OCI-LY1 (cell line): ENCODE data around the gene METTL8.
A peak's percentile ranks its signal among the peaks of the same experiment; 100 is the strongest.

ENCODE experiments used
- H2AFZ ChIP-seq: fragments of 200-600 bp; sonication (generic), shearing (Covaris generic); 2 replicates; pipeline ENCODE4 v1.6.0; 2014; ENCODE audit warnings: antibody characterized with exemption, mild to moderate bottlenecking, low read length
- H3F3A ChIP-seq: fragments of 200-600 bp; sonication (generic), shearing (Covaris generic); 2 replicates; pipeline ENCODE4 v1.6.0; 2014; ENCODE audit warnings: mild to moderate bottlenecking, antibody characterized with exemption, low read length, moderate library complexity; ENCODE audit not compliant: insufficient read depth
- H3K27ac ChIP-seq: fragments of 200-600 bp; sonication (generic); 2 replicates; pipeline ENCODE4 v1.5.1; 2014; ENCODE audit warnings: low read length, mixed run types, mild to moderate bottlenecking, low read depth; ENCODE audit not compliant: poor library complexity, severe bottlenecking
- H3K27me3 ChIP-seq: fragments of 200-600 bp; sonication (generic); 2 replicates; pipeline ENCODE4 v1.6.0; 2014; ENCODE audit warnings: antibody characterized with exemption, mild to moderate bottlenecking, low read length, moderate library complexity; ENCODE audit not compliant: insufficient read depth
- H3K36me3 ChIP-seq: fragments of 200-600 bp; sonication (generic); 2 replicates; pipeline ENCODE4 v1.6.1; 2014; ENCODE audit warnings: mild to moderate bottlenecking, antibody characterized with exemption, low read length, moderate library complexity, mixed read lengths; ENCODE audit not compliant: insufficient read depth
- H3K4me1 ChIP-seq: fragments of 200-600 bp; sonication (generic); 2 replicates; pipeline ENCODE4 v1.5.1; 2014; ENCODE audit warnings: mild to moderate bottlenecking, low read length, moderate library complexity; ENCODE audit not compliant: insufficient read depth, severe bottlenecking
- H3K4me2 ChIP-seq: fragments of 200-600 bp; sonication (generic), shearing (Covaris generic); 2 replicates; pipeline ENCODE4 v1.6.1; 2014; ENCODE audit warnings: low read length
- H3K4me3 ChIP-seq: fragments of 200-600 bp; sonication (generic); 2 replicates; pipeline ENCODE4 v1.5.1; 2014; ENCODE audit warnings: low read length, low read depth, mild to moderate bottlenecking, mixed read lengths; ENCODE audit not compliant: poor library complexity, severe bottlenecking
- H3K79me2 ChIP-seq: fragments of 200-600 bp; shearing (Covaris generic); 2 replicates; pipeline ENCODE4 v1.6.1; 2016; ENCODE audit warnings: mixed run types, low read length, mixed read lengths; ENCODE audit not compliant: insufficient read depth
- H3K9ac ChIP-seq: fragments of 200-600 bp; sonication (generic), shearing (Covaris generic); 2 replicates; pipeline ENCODE4 v1.6.1; 2014; ENCODE audit warnings: mild to moderate bottlenecking, low read length, mixed read lengths
- H3K9me2 ChIP-seq: fragments of 200-600 bp; sonication (generic), shearing (Covaris generic); 2 replicates; pipeline ENCODE4 v1.6.1; 2014; ENCODE audit warnings: low read depth, mild to moderate bottlenecking, low read length, mixed read lengths
- H3K9me3 ChIP-seq: fragments of 200-600 bp; shearing (Covaris generic); 2 replicates; pipeline ENCODE4 v1.6.1; 2014; ENCODE audit warnings: low read length, mixed read lengths
- H4K20me1 ChIP-seq: fragments of 200-600 bp; sonication (generic), shearing (Covaris generic); 2 replicates; pipeline ENCODE4 v1.6.0; 2016; ENCODE audit warnings: mild to moderate bottlenecking, low read length; ENCODE audit not compliant: insufficient read depth
- EZH2 ChIP-seq: fragments of 200-600 bp; sonication (generic), shearing (Covaris generic); IDR thresholded peaks from 2 replicates; pipeline ENCODE4 v1.8.0; 2017; ENCODE audit warnings: borderline replicate concordance, mixed run types, mild to moderate bottlenecking, antibody characterized with exemption, low read length, moderate library complexity, mixed read lengths
- TF ChIP-seq, protein P1 (sequence below): fragments of 200-600 bp; sonication (generic), shearing (Covaris generic); IDR thresholded peaks from 2 replicates; pipeline ENCODE4 v1.5.1; 2017; ENCODE audit warnings: mild to moderate bottlenecking, antibody characterized with exemption, low read length, moderate library complexity, mixed read lengths

Gene METTL8

GRCh38 chr2:171307560-171307959 is 126.2 kb downstream of the METTL8 start:
- Histone ChIP-seq H3K27ac (peak overlapping the region; percentile 30), H2AFZ (no peak overlapping the region), H3K4me2 (no peak overlapping the region)

GRCh38 chr2:171297956-171298355 is 135.8 kb downstream of the METTL8 start:
- no peaks in the 10 kb centered on the region for H3K27me3 ChIP-seq
- no peak overlapping the region for H2AFZ ChIP-seq
- TF ChIP-seq, protein P1, sequence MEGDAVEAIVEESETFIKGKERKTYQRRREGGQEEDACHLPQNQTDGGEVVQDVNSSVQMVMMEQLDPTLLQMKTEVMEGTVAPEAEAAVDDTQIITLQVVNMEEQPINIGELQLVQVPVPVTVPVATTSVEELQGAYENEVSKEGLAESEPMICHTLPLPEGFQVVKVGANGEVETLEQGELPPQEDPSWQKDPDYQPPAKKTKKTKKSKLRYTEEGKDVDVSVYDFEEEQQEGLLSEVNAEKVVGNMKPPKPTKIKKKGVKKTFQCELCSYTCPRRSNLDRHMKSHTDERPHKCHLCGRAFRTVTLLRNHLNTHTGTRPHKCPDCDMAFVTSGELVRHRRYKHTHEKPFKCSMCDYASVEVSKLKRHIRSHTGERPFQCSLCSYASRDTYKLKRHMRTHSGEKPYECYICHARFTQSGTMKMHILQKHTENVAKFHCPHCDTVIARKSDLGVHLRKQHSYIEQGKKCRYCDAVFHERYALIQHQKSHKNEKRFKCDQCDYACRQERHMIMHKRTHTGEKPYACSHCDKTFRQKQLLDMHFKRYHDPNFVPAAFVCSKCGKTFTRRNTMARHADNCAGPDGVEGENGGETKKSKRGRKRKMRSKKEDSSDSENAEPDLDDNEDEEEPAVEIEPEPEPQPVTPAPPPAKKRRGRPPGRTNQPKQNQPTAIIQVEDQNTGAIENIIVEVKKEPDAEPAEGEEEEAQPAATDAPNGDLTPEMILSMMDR, result no peak
- TF ChIP-seq EZH2, result no peak
- H3K9ac ChIP-seq, result no peak overlapping the region
- no peak overlapping the region for H3K27ac ChIP-seq
- no peaks in the 10 kb centered on the region for H3K9me2 ChIP-seq
- no peaks in the 10 kb centered on the region for H3K36me3 ChIP-seq
- no peaks in the 10 kb centered on the region for H3F3A ChIP-seq
- H3K4me3 ChIP-seq, result no peak overlapping the region
- H3K4me1 ChIP-seq, result no peaks in the 10 kb centered on the region
- H3K79me2 ChIP-seq, result no peaks in the 10 kb centered on the region
- H4K20me1 ChIP-seq, result no peaks in the 10 kb centered on the region
- no peak overlapping the region for H3K4me2 ChIP-seq
- H3K9me3 ChIP-seq, result no peaks in the 10 kb centered on the region

More at GRCh38 chr2:171307560-171307959, 126.2 kb downstream of the METTL8 start:
- Histone ChIP-seq H3K9me2 (no peaks in the 10 kb centered on the region), H3F3A (no peaks in the 10 kb centered on the region), H4K20me1 (no peaks in the 10 kb centered on the region), H3K9me3 (peaks cover 9% of the 10 kb centered on the region), H3K4me3 (no peak overlapping the region), H3K27me3 (no peaks in the 10 kb centered on the region), H3K36me3 (no peaks in the 10 kb centered on the region), H3K4me1 (peaks cover 9% of the 10 kb centered on the region), H3K79me2 (no peaks in the 10 kb centered on the region), H3K9ac (no peak overlapping the region)
- TF ChIP-seq, protein P1, result no peak
- TF ChIP-seq EZH2, result no peak

DNA sequence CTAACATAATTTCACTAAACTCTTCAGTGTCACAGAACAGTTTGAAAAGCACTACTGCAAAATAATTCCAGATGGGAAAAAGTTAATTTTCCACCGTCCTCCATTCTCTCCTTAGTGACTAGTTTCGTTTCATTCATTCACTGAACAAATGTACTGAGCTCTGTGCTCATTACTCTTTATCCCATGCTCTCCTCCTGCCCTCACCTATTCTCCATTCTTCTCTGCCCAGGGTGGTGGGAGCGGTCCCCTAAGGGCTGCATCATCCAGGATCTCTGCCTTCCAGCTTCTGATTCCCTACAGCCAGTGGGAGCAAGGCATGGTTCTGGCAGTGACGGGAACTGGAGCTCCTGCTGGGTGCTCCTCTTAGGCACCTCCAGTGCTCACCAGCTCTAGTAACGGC is 139.2 kb downstream of the METTL8 start:
- Histone ChIP-seq H3K9me3 (no peaks in the 10 kb centered on the region), H3K79me2 (no peaks in the 10 kb centered on the region), H4K20me1 (no peaks in the 10 kb centered on the region), H3K9ac (no peak overlapping the region), H3K4me3 (no peak overlapping the region), H3K27ac (no peak overlapping the region), H3K4me2 (no peak overlapping the region), H3K4me1 (no peaks in the 10 kb centered on the region), H3K27me3 (no peaks in the 10 kb centered on the region), H3K9me2 (no peaks in the 10 kb centered on the region), H3K36me3 (no peaks in the 10 kb centered on the region), H3F3A (no peaks in the 10 kb centered on the region), H2AFZ (no peak overlapping the region)
- TF ChIP-seq EZH2, result no peak
- TF ChIP-seq, protein P1, result no peak
